ENCODE results near the gene LHFPL6. TPM values are rescaled to one million over a fixed set of nuclear protein-coding genes. Genes with fewer than 3 reads are reported as not detected.

The LHFPL6 gene
- total RNA-seq, 1 donor from 2014 or later, result 3.0 TPM

GRCh38 chr13:39462428-39462827 is 140.6 kb downstream of the LHFPL6 start:
- Histone ChIP-seq H3K79me2 (ENCODE audit: low read depth) (no peaks in the 10 kb centered on the region), H3K9me3 (ENCODE audit: low read depth) (no peaks in the 10 kb centered on the region), H3K4me2 (no peak overlapping the region), H3K9ac (no peak overlapping the region), H2AFZ (replicated peaks) (no peak overlapping the region), H4K20me1 (ENCODE audit: low read depth) (no peaks in the 10 kb centered on the region), H3K36me3 (no peaks in the 10 kb centered on the region), H3F3A (ENCODE audit: low read depth) (no peaks in the 10 kb centered on the region), H3K27ac (no peak overlapping the region), H3K4me1 (no peaks in the 10 kb centered on the region), H3K27me3 (no peaks in the 10 kb centered on the region), H3K4me3 (no peak overlapping the region)
- Mint-ChIP-seq H3K4me1 (peaks cover 13% of the 10 kb centered on the region), H3K27me3 (ENCODE audit: insufficient read depth, low read depth) (no peaks in the 10 kb centered on the region), H3K4me3 (no peak overlapping the region), H3K9me3 (no peaks in the 10 kb centered on the region), H3K36me3 (peaks cover 4% of the 10 kb centered on the region), H3K27ac (no peak overlapping the region)
- TF ChIP-seq EZH2 (IDR thresholded peaks at IDR 0.05) (no peak), CTCF (IDR thresholded peaks at IDR 0.05) (no peak), EZH2phosphoT487 (IDR thresholded peaks at IDR 0.05) (no peak)
- no peak for DNase-seq (ENCODE audit: low spot score)

- Histone ChIP-seq H3K4me2 (no peak overlapping the region), H3K27ac (no peak overlapping the region)
- peak overlapping the region; percentile 3 for H3K27ac Mint-ChIP-seq
Observed at GRCh38 chr13:39461685-39462266, 141.2 kb downstream of the LHFPL6 start.

GRCh38 chr13:39457274-39457673 is 145.7 kb downstream of the LHFPL6 start:
- Histone ChIP-seq H2AFZ (replicated peaks) (no peak overlapping the region), H3K27me3 (no peaks in the 10 kb centered on the region), H3K4me3 (no peak overlapping the region), H3K4me1 (peaks cover 8% of the 10 kb centered on the region), H3K79me2 (ENCODE audit: low read depth) (no peaks in the 10 kb centered on the region), H3K4me2 (no peak overlapping the region), H4K20me1 (ENCODE audit: low read depth) (no peaks in the 10 kb centered on the region), H3K27ac (no peak overlapping the region), H3F3A (ENCODE audit: low read depth) (no peaks in the 10 kb centered on the region), H3K9ac (no peak overlapping the region), H3K9me3 (ENCODE audit: low read depth) (no peaks in the 10 kb centered on the region), H3K36me3 (no peaks in the 10 kb centered on the region)
- TF ChIP-seq EZH2 (IDR thresholded peaks at IDR 0.05) (no peak), EZH2phosphoT487 (IDR thresholded peaks at IDR 0.05) (no peak), CTCF (IDR thresholded peaks at IDR 0.05) (no peak)
- Mint-ChIP-seq H3K27me3 (ENCODE audit: insufficient read depth, low read depth) (no peaks in the 10 kb centered on the region), H3K27ac (no peak overlapping the region), H3K4me1 (peaks cover 20% of the 10 kb centered on the region), H3K9me3 (peaks cover 6% of the 10 kb centered on the region), H3K4me3 (no peak overlapping the region), H3K36me3 (peaks cover 9% of the 10 kb centered on the region)
- no peak for DNase-seq (ENCODE audit: low spot score)

More at GRCh38 chr13:39461685-39462266, 141.2 kb downstream of the LHFPL6 start:
- Mint-ChIP-seq H3K4me3 (no peak overlapping the region), H3K9me3 (peaks cover 4% of the 10 kb centered on the region), H3K36me3 (peaks cover 7% of the 10 kb centered on the region), H3K27me3 (ENCODE audit: insufficient read depth, low read depth) (no peaks in the 10 kb centered on the region), H3K4me1 (peaks cover 13% of the 10 kb centered on the region)
- H3K9me3 ChIP-seq (ENCODE audit: low read depth), result no peaks in the 10 kb centered on the region
- H4K20me1 ChIP-seq (ENCODE audit: low read depth), result no peaks in the 10 kb centered on the region
- DNase-seq (ENCODE audit: low spot score), result no peak
- no peak overlapping the region for H3K4me3 ChIP-seq
- H2AFZ ChIP-seq (replicated peaks), result no peak overlapping the region
- no peaks in the 10 kb centered on the region for H3K27me3 ChIP-seq
- H3K9ac ChIP-seq, result no peak overlapping the region
- H3F3A ChIP-seq (ENCODE audit: low read depth), result no peaks in the 10 kb centered on the region
- TF ChIP-seq EZH2phosphoT487 (IDR thresholded peaks at IDR 0.05), result no peak
- TF ChIP-seq EZH2 (IDR thresholded peaks at IDR 0.05), result no peak
- TF ChIP-seq CTCF (IDR thresholded peaks at IDR 0.05), result no peak
- no peaks in the 10 kb centered on the region for H3K36me3 ChIP-seq
- H3K4me1 ChIP-seq, result no peaks in the 10 kb centered on the region
- H3K79me2 ChIP-seq (ENCODE audit: low read depth), result no peaks in the 10 kb centered on the region
